Omental fat pad (tissue), 4 donors: ENCODE data around the gene NR3C1. TPM values are rescaled to one million over a fixed set of nuclear protein-coding genes. Genes with fewer than 3 reads are reported as not detected.
"Not testable (repeated sequence)": the region's sequence is repeated elsewhere in the genome, so short reads cannot be mapped to it uniquely, and the experiment has no call there.

Experiments used
- ATAC-seq: fragments of 150-250 bp; one replicate; pipeline ENCODE4 v1.9.1; 2016; ENCODE audit warnings: mild to moderate bottlenecking, moderate library complexity; ENCODE audit not compliant: low FRiP score
- DNase-seq: peaks from one replicate; pipeline ENCODE4 v3.0.0-alpha.2; 2019; ENCODE audit warnings: low spot score
- total RNA-seq, 4 donors: library from RNA; depleted of rRNA; stranded (reverse); fragments of >200 nt; gene quantifications; one replicate each; pipeline ENCODE4 v1.1.0, GENCODE V29; 2016
- TF ChIP-seq, protein P1 (sequence below), 3 donors: fragments of 450-650 bp; IDR thresholded peaks; one replicate each; pipeline ENCODE4 v1.5.1; 2016 to 2017; ENCODE audit warnings: antibody characterized with exemption in 3 of 3, mild to moderate bottlenecking in 3 of 3, moderate library complexity in 2 of 3

Gene NR3C1
- total RNA-seq, 4 donors from 2014 or later, result 57.1 to 102 (median 62.3) TPM

DNA sequence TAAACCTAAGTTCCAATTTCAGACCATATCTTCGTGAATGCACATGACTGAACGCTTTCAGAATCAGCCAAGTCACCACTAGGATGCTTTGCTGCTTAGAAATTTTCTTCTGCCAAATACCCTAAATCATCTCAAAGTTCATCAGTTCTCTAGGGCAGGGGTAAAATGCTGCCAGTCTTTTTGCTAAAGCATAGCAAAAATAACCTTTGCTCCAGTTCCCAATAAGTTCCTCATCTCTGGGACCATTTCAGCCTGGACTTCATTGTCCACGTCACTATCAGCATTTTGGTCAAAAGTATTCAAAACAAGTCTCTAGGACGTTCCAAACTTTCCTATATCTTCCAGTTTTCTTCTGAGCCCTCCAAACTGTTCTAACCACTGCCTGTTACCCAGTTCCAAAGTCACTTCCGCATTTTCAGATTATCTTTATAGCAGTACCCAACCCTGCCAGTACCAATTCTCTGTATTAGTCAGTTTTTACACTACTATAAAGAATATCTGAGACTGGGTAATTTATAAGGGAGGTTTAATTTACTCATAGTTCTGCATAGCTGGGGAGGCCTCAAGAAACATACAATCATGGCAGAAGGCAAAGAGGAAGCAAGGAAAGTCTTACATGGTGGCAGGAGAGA lies 74.8 kb downstream of the NR3C1 start:
- DNase-seq (no peak), ATAC-seq (no peak)
- TF ChIP-seq, protein P1, sequence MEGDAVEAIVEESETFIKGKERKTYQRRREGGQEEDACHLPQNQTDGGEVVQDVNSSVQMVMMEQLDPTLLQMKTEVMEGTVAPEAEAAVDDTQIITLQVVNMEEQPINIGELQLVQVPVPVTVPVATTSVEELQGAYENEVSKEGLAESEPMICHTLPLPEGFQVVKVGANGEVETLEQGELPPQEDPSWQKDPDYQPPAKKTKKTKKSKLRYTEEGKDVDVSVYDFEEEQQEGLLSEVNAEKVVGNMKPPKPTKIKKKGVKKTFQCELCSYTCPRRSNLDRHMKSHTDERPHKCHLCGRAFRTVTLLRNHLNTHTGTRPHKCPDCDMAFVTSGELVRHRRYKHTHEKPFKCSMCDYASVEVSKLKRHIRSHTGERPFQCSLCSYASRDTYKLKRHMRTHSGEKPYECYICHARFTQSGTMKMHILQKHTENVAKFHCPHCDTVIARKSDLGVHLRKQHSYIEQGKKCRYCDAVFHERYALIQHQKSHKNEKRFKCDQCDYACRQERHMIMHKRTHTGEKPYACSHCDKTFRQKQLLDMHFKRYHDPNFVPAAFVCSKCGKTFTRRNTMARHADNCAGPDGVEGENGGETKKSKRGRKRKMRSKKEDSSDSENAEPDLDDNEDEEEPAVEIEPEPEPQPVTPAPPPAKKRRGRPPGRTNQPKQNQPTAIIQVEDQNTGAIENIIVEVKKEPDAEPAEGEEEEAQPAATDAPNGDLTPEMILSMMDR (IDR thresholded peaks at IDR 0.05), result no peak

GRCh38 chr5:143325086-143325485 lies 78.4 kb downstream of the NR3C1 start:
- not testable (repeated sequence) for DNase-seq, ATAC-seq

DNA sequence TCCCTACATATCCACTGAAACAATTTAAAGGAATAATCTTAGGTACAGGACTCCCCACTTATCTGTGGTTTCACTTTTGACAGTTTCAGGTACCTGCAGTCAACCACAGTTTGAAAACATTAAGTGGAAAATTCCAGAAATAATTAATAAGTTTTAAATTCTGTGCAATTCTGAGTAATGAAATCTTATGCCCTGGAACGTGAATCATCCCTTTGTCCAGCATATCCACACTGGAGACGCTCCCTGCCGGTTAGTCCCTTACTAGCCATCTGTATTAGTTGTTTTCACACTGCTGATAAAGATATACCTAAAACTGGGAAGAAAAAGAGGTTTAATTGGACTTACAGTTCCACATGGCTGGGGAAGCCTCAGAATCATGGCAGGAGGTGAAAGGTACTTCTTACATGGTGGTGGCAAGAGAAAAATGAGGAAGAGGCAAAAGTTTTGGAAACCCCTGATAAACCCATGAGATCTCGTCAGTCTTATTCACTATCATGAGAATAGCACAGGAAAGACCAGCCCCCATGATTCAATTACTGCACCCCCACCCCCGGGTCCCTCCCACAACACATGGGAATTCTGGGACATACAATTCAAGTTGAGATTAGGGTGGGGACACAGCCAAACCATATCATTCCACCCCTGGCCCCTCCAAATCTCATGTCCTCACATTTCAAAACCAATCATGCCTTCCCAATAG lies 80.4 kb downstream of the NR3C1 start:
- DNase-seq, ATAC-seq: not testable (repeated sequence)

GRCh38 chr5:143322176-143322575 lies 81.3 kb downstream of the NR3C1 start:
- TF ChIP-seq, protein P1 (IDR thresholded peaks at IDR 0.05), result no peak
- ATAC-seq (no peak), DNase-seq (no peak)

GRCh38 chr5:143319437-143320227 lies 83.9 kb downstream of the NR3C1 start:
- DNase-seq (no peak), ATAC-seq (no peak)
- TF ChIP-seq, protein P1 (IDR thresholded peaks at IDR 0.05), result no peak

GRCh38 chr5:143318833-143319232 lies 84.7 kb downstream of the NR3C1 start:
- DNase-seq, result no peak
- TF ChIP-seq, protein P1 (IDR thresholded peaks at IDR 0.05), result no peak

DNA sequence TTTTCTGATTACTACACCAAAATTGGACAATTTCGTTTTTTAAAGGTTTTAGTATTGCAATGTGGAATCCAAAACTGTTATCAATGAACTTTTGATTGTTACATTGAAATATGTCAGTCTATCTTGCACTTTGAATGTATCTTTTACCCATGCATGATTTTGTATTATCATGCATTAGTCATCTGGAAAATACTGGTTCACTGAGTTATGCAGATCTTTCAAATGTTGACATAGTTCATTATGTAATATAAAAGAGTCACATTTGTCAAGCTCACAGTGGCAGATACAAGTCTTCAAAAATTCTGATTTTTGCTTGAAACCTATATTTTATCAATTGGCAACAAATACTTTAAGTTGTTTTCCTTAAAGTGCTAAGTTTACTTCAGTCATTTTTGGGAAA lies 85.2 kb downstream of the NR3C1 start:
- ATAC-seq (no peak), DNase-seq (no peak)
- TF ChIP-seq, protein P1 (IDR thresholded peaks at IDR 0.05), result no peak

More at GRCh38 chr5:143318833-143319232, 84.7 kb downstream of the NR3C1 start:
- no peak for ATAC-seq
